ENCODE data around the gene CRTC1.

- TF ChIP-seq CTCF (IDR thresholded peaks at IDR 0.05), result no peak
- TF ChIP-seq POLR2A (IDR thresholded peaks at IDR 0.05), result no peak
- no peak for TF ChIP-seq POLR2AphosphoS5 (IDR thresholded peaks at IDR 0.05)
- TF ChIP-seq EP300 (IDR thresholded peaks at IDR 0.05), result no peak
These were observed 26.7 kb downstream of the CRTC1 start for GRCh38 chr19:18710186-18710585.
